ENCODE measurements around the gene FLNC. TPM values are rescaled to one million over a fixed set of nuclear protein-coding genes. Genes with fewer than 3 reads are reported as not detected.

Gene FLNC
- total and polyA plus RNA-seq, 9 of the 15 experiments (the other 6 are each of a cell fraction or from before 2014, with no cell fraction given): 0.90 to 155 (median 28.8) TPM

DNA sequence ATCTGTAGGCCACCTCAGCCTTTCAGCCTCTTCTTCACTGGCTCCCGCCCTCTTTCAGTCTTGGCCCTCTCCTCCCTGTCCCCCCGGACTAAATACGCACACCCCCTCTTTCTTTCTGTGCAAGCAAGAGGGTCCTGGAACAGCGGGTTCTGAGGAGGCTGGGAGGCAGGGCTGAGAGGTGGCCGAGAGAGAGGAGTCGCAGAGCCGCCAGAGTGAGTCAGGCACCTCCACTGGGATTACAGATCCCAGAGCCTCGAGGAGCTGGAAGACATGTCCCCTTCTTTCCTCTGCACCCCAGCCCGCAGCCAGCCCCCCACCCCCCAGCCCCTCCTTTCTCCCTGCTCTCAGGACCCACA is 38.3 kb upstream of the FLNC start (continued):
- TF ChIP-seq, protein P1, sequence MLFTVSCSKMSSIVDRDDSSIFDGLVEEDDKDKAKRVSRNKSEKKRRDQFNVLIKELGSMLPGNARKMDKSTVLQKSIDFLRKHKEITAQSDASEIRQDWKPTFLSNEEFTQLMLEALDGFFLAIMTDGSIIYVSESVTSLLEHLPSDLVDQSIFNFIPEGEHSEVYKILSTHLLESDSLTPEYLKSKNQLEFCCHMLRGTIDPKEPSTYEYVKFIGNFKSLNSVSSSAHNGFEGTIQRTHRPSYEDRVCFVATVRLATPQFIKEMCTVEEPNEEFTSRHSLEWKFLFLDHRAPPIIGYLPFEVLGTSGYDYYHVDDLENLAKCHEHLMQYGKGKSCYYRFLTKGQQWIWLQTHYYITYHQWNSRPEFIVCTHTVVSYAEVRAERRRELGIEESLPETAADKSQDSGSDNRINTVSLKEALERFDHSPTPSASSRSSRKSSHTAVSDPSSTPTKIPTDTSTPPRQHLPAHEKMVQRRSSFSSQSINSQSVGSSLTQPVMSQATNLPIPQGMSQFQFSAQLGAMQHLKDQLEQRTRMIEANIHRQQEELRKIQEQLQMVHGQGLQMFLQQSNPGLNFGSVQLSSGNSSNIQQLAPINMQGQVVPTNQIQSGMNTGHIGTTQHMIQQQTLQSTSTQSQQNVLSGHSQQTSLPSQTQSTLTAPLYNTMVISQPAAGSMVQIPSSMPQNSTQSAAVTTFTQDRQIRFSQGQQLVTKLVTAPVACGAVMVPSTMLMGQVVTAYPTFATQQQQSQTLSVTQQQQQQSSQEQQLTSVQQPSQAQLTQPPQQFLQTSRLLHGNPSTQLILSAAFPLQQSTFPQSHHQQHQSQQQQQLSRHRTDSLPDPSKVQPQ (CRISPR knock-in tag; IDR thresholded peaks at IDR 0.05; ENCODE audit: borderline replicate concordance): no peak
- no peak for TF ChIP-seq ZNF589 (CRISPR knock-in tag; IDR thresholded peaks at IDR 0.05; ENCODE audit: low read depth)
- TF ChIP-seq CEBPB (tag; IDR thresholded peaks at IDR 0.05): no peak
- TF ChIP-seq NR4A1 (CRISPR knock-in tag; IDR thresholded peaks at IDR 0.05): no peak
- TF ChIP-seq NR4A1 (tag; IDR thresholded peaks at IDR 0.05): no peak
- TF ChIP-seq ZNF124 (CRISPR knock-in tag; IDR thresholded peaks at IDR 0.05): no peak
- TF ChIP-seq, protein P2, sequence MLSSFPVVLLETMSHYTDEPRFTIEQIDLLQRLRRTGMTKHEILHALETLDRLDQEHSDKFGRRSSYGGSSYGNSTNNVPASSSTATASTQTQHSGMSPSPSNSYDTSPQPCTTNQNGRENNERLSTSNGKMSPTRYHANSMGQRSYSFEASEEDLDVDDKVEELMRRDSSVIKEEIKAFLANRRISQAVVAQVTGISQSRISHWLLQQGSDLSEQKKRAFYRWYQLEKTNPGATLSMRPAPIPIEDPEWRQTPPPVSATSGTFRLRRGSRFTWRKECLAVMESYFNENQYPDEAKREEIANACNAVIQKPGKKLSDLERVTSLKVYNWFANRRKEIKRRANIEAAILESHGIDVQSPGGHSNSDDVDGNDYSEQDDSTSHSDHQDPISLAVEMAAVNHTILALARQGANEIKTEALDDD (IDR thresholded peaks at IDR 0.05): no peak
- no peak for TF ChIP-seq FOXJ3 (CRISPR knock-in tag; IDR thresholded peaks at IDR 0.05)
